ENCODE results near the gene ATP6V0B. TPM values are rescaled to one million over a fixed set of nuclear protein-coding genes. Genes with fewer than 3 reads are reported as not detected.

Gene ATP6V0B
- polyA plus RNA-seq, 1 experiment, result 186 TPM

GRCh38 chr1:43962324-43962723 lies 12.4 kb upstream of the ATP6V0B start:
- ChIA-PET CTCF (no interaction called here), POLR2A (no interaction called here)
- no peak for DNase-seq (ENCODE audit: low read depth)
- H3K4me3 ChIP-seq (ENCODE audit: low read depth, low read length), result no peak overlapping the region
- no peaks in the 10 kb centered on the region for H3K27me3 ChIP-seq (ENCODE audit: control insufficient read depth, insufficient read depth, low read length)
- no peak for TF ChIP-seq CTCF (IDR thresholded peaks at IDR 0.05; ENCODE audit: insufficient read depth, low read depth, low read length)
- peaks cover 22% of the 10 kb centered on the region for H3K36me3 ChIP-seq (ENCODE audit: control insufficient read depth, insufficient read depth, low read length)

- CTCF ChIA-PET, result interaction anchor here (0.6 kb wide), 1 partner anchor 202 kb away, joined by 3 read pairs; no protein-coding TSS in a partner anchor
- TF ChIP-seq CTCF (IDR thresholded peaks at IDR 0.05; ENCODE audit: insufficient read depth, low read depth, low read length), result no peak
- H3K36me3 ChIP-seq (ENCODE audit: control insufficient read depth, insufficient read depth, low read length), result peaks cover 16% of the 10 kb centered on the region
- no peak for DNase-seq (ENCODE audit: low read depth)
- H3K27me3 ChIP-seq (ENCODE audit: control insufficient read depth, insufficient read depth, low read length), result no peaks in the 10 kb centered on the region
- POLR2A ChIA-PET, result no interaction called here
- H3K4me3 ChIP-seq (ENCODE audit: low read depth, low read length), result no peak overlapping the region
Measured at GRCh38 chr1:43963006-43963405, 11.8 kb upstream of the ATP6V0B start.

- Histone ChIP-seq H3K36me3 (ENCODE audit: control insufficient read depth, insufficient read depth, low read length) (peaks cover 14% of the 10 kb centered on the region), H3K27me3 (ENCODE audit: control insufficient read depth, insufficient read depth, low read length) (no peaks in the 10 kb centered on the region), H3K4me3 (ENCODE audit: low read depth, low read length) (no peak overlapping the region)
- POLR2A ChIA-PET, result no interaction called here
- TF ChIP-seq CTCF (IDR thresholded peaks at IDR 0.05; ENCODE audit: insufficient read depth, low read depth, low read length), result no peak
- no peak for DNase-seq (ENCODE audit: low read depth)
- CTCF ChIA-PET, result interaction anchor here (1.2 kb wide), 2 partner anchors 12 to 17 kb away, joined by 3 read pairs; no protein-coding TSS in a partner anchor
Measured at GRCh38 chr1:43963890-43964289, 10.9 kb upstream of the ATP6V0B start.

- peaks cover 11% of the 10 kb centered on the region for H3K36me3 ChIP-seq (ENCODE audit: control insufficient read depth, insufficient read depth, low read length)
- no peak for TF ChIP-seq CTCF (IDR thresholded peaks at IDR 0.05; ENCODE audit: insufficient read depth, low read depth, low read length)
- POLR2A ChIA-PET, result no interaction called here
- H3K27me3 ChIP-seq (ENCODE audit: control insufficient read depth, insufficient read depth, low read length), result no peaks in the 10 kb centered on the region
- CTCF ChIA-PET, result interaction anchor here (1.2 to 1.3 kb wide), 2 partner anchors 11 to 16 kb away, joined by 3 read pairs; no protein-coding TSS in a partner anchor
- no peak overlapping the region for H3K4me3 ChIP-seq (ENCODE audit: low read depth, low read length)
- DNase-seq (ENCODE audit: low read depth), result no peak
Measured at GRCh38 chr1:43965316-43965715, 9.4 kb upstream of the ATP6V0B start.

- Histone ChIP-seq H3K27me3 (ENCODE audit: control insufficient read depth, insufficient read depth, low read length) (no peaks in the 10 kb centered on the region), H3K4me3 (ENCODE audit: low read depth, low read length) (no peak overlapping the region), H3K36me3 (ENCODE audit: control insufficient read depth, insufficient read depth, low read length) (peaks cover 7% of the 10 kb centered on the region)
- no peak for TF ChIP-seq CTCF (IDR thresholded peaks at IDR 0.05; ENCODE audit: insufficient read depth, low read depth, low read length)
- ChIA-PET CTCF (interaction anchor here (1.0 kb wide), 1 partner anchor 34 kb away, joined by 3 read pairs; no protein-coding TSS in a partner anchor), POLR2A (no interaction called here)
- DNase-seq (ENCODE audit: low read depth), result no peak
Measured at GRCh38 chr1:43968348-43968948, 6.3 kb upstream of the ATP6V0B start.
